CD4-positive, alpha-beta T cell treated with Interferon alpha-2 for 1 hour (primary cell): ENCODE measurements around the gene KRTAP5-6.
A peak's percentile ranks its signal among the peaks of the same experiment; 100 is the strongest.
"Not testable (repeated sequence)": the region's sequence is repeated elsewhere in the genome, so short reads cannot be mapped to it uniquely, and the experiment has no call there.

Source experiments
- DNase-seq, 2 donors: peaks; one replicate each; pipeline ENCODE4 v3.0.0-alpha.2; 2020 to 2022

The KRTAP5-6 gene

GRCh38 chr11:1683904-1684572 is 13.0 kb upstream of the KRTAP5-6 start:
- DNase-seq, result not testable (repeated sequence)

DNA sequence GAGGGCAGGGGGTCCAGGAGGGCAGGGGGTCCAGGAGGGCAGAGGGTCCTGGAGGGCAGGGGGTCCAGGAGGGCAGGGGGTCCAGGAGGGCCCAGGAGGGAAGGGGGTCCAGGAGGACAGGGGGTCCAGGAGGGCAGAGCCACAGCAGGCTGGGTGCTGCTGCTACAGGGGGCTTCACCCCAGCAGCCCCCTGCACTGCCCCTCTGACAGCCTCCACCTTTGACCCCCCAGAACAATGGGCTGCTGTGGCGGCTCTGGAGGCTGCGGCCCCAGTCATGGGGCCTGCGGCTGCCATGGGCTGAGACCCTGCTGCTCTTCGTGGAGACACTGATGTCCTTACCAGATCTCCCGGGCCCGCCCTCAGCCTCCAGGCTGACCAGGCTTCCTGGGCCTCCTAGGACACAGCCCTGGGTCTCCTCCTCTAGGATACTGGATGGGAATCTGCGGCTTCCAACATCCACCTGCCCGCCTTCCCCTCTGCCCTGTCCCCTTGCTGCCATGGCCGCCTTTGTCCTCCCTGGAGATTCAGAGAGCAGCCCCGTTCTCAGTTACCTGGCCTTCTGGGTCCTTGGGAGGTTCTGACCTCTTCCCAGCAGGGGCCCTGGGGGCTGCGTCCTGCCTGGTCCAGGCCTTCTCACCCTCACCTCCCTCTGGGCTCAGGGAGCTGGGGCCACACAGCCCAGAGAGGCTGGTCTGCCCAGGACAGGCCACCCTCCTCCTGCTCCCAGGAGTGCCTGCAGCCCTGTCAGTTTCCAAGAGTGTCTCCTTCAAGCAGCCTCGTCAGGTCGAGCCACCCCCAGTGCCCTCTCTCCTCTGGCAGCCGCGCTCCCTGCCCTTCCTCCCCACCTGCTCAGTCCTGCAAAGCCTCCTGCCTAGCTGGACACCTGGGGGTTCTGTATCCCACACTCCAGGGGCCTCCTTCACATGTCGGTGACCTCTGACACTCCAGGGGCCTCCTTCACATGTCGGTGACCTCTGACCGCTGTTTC is 11.8 kb upstream of the KRTAP5-6 start:
- DNase-seq, result not testable (repeated sequence)

DNA sequence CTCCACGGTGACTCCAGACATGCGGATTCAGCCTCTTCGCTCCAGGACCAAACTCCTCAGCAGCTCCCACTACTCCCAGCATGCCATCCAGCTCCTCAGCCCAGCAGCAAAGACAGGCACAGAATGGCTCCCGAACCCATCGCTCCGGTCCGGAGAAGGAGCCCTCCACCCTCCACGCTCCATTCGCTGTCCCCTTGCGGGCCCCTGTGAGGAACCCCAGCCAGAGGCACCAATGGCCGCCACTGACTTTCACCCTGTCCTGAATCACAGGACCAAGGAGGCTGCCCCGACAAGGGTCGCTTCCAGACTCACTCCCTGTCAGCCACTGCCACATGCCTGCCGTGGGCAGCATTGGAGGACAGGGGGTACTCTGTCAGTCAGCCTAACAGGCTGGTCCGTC is 10.8 kb upstream of the KRTAP5-6 start:
- DNase-seq, result not testable (repeated sequence)

GRCh38 chr11:1688336-1688947 is 8.6 kb upstream of the KRTAP5-6 start:
- DNase-seq, result not testable (repeated sequence)

DNA sequence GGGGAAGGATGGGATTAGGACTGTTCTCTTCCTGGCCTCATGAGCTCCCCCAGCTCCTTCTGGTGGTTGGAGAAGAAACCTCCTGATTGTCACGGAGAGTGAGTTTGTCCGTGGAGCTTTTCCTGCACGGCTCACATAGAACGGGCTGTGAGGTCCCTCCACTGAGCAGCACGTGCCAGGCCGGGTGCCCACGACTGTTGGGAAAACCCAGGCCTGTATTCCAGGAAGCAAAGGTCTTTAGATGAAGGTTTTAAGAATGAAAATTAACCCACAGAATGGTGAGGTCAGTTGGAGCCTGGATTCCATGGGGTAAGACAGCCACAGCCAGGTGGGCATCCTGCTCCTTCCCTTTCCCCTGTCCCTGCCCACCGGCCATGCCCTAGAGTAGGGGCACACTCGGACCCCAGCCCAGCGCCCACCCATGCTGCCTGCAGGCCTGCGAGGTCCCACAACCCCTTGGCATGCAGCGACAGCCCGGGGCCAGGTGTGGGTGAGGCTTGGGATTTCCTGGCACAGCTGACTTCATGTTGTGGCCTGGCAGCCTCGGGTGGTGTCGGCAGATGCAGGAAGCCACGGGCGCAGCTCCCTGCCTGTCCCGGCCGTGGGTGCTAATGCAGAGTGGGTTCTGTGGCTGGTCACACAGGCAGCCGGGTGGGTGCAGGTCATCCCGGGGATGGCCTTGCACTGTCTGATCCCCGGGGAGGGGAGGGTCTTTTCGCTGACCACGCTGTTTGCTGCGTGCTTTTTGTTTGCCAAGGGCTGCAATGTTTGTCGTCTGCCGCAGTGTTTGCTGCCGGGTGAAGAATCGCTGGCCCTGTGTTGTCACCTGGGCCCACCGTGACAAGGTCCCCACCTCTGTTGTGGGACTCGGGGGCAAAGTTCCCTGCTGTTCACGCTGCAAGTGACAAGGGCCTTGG is 7.5 kb upstream of the KRTAP5-6 start:
- not testable (repeated sequence) for DNase-seq

DNA sequence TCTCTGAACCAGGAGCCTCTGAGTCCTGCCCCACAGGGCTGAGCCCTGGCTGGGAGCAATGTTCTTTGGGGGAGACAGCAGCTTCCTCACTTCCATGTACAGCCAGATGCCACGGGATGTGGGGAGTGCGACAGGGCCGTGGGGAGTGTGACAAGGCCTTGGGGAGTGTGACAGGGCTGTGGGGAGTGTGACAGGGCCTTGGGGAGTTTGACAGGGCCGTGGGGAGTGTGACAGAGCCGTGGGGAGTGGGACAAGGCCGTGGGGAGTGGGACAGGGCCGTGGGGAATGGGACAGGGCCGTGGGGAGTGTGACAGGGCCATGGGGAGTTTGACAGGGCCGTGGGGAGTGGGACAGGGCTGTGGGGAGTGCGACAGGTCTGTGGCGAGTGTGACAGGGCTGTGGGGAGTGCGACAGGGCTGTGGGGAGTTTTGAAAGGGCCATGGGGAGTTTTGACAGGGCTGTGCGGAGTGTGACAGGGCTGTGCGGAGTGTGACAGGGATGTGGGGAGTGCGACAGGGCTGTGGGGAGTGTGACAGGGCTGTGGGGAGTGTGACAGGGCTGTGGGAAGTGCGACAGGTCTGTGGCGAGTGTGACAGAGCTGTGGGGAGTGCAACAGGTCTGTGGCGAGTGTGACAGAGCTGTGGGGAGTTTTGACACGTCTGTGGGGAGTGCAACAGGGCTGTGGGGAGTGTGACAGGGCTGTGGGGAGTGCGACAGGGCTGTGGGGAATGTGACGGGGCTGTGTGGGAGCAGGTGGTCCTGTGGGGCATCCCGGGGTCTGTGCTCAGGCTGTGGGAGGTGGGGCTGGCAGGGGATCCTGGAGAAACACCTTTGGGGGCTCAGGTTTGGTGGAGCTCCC is 6.6 kb upstream of the KRTAP5-6 start:
- no peak for DNase-seq

GRCh38 chr11:1691026-1691877 is 5.7 kb upstream of the KRTAP5-6 start:
- no peak for DNase-seq

DNA sequence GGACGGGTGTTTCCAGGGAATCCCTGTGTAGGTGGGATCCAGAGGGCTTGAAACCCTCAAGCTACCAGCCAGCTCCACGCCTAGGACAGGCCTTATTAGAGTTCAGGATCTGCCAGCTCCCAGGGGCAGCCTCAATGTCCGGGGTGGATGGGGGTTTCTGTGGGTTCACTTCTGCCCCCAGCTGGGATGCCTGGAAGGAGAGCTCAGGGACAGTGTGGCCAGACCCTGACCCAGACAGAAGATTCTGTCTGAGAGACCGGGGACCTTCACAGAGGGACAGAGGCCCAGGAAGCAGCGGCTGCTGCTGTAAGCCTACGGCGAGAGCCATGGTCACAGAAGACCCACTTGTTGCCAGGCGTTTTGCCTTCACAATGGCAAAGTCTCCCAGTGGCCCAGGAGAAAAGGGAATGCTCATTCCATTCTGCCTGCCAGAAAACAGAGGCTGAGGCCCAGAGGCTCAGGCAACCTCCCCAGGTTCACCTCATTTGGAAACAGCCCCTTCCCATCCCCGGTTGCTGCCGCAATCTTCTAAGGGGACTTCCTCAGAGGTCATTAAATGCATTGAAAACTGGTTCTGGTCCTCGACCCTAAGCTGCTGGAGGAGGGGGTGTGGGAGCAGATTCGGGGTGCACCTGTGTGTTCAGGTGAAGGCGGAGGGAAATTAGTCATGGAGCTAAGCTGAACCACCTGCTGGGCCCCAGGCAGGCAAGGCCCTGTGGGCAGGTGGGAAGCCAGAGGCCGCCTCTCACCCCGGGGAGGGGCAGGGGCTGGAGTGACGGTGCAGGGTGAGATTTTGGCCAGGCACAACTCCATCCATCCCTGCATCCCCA is 4.9 kb upstream of the KRTAP5-6 start:
- DNase-seq, result no peak

DNA sequence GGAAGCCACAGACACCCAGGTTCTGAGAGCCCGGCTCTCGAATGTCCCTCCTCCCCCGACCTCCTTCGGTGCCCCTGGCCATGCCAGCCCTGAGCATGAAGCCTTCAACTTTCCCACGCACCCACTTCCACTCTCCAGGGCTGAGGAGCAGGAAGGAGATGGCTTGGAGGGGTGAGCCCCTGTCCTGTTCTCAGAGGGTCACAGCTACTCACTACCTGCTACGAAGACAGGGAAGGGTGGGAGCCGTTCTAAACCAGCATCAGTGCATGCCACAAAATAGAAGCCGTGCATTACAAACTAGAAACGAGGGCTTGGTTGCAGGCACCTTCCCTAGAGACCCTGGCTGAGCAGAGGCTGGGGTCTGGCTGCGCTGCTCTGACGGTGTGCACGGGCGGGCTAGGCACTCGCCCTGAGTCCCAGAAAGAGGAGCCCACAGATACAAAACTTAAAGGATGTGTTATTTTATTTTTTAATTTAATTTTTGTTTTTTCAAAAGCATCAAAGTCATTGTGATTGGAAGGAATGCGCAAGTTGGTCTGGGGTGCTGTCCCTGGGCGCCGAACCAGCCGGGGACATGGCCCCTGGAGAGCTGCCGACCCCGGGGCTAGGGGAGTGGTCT is 4.2 kb upstream of the KRTAP5-6 start:
- DNase-seq, result no peak

- DNase-seq, result peak; percentile 61 to 72
These were observed 3.5 kb upstream of the KRTAP5-6 start for GRCh38 chr11:1693327-1694063.

DNA sequence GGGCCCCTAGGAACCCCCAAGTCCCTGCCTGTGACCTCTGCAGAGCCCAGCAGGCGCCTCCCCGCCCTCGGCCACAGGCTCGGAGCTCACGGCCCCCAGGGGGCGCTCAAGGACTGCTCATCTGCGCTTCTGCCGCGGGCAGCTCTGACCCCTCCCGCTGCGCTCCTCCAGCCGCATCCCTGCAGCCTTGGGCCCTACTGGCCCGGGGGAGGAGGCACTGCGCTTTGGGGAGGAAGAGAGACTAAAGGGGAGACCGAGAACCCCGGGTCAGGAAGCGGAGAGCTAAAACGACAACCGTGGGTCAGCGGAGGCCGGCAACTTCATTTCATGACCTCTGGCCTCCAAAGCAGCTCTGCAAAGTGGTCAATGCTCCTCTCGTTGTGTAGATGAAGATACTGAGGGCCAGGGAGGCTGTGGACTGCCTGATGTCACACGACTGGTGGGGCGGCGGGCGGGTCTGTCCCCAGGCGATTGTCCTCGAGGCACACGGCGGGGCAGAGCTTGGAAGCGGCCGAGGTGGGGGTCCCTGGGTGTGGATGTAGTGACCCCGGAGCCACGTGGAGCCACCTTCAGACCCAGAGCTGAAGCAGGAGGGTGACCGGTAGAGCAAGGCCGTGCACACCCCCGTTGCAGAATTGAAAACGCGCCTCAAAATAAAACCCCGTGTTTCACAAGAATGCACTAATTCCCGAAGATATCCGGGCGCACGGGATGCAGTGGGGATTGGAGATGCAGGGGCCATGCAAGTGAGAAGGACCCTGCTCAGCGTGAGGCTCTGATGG is 2.7 kb upstream of the KRTAP5-6 start:
- peak; percentile 76 to 80 for DNase-seq

DNA sequence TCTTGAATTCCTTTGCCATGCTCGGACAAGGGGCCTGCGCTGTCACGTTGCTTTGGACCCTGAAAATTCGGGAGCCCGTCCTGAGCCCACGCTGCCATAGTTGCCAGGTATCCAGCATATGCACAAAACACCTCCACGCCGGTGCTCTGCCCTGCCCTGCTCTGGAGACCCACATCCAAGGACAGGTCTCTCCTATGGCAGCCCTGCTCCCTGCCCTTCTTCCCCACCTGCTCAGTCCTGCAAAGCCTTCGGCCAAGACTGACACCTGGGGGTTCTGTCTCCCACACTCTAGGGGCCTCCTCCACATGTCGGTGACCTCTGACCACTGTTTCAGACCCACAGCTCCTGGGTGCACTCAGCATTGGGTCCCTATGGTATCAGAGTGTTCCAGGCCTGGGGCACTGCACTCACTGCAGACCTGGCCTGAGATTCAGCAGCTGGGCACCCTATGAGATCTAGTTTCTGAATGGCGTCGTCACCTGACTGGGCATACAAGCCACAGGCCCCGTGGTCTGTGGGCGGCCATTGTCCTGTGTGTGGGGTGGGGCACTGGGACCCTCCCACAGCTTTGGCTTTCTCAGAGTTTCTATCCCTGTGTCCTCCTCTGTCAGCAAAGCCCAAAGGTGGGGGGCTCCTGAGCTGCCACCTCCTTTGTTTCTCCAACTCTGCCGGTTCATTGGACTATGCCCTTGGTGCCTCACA is 2.0 kb upstream of the KRTAP5-6 start:
- no peak for DNase-seq

- DNase-seq, result no peak
These were observed 1.4 kb upstream of the KRTAP5-6 start for GRCh38 chr11:1695548-1696108.

DNA sequence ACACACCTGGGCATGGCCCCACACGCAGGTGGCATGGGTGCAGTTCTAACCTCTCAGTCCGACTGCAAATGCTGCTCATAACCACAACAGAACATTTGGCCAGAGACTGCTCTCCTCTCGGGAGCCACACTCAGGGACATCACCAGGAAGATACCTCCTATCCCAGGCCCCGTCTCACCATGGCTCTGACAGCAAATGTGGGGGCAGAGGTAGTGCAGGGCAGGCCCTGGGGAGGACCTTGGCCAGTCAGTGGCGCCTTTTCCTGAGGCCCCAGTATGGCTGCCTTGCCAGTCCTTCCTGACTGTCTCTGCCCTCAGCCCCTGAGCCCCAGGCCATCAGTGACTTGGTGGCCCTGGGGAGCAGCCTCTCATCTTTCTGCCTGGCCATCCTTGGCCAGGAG is 2.8 kb downstream of the KRTAP5-6 start:
- DNase-seq, result no peak

GRCh38 chr11:1701091-1701807 is 4.3 kb downstream of the KRTAP5-6 start:
- no peak for DNase-seq

DNA sequence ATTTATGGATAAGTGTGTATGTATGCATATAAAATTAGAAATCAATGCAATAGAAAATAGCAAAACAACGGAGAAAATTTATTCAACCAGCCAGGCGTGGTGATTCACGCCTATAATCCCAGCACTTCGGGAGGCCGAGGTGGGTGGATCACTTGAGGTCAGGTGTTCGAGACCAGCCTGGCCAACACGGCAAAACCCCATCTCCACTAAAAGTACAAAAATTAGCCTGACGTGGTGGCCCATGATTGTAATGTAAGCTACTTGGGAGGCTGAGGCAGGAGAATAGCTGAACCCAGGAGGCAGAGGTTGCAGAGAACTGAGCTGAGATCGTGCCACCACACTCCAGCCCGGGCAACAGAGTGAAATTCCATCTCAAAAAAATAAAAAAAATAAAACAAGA is 5.5 kb downstream of the KRTAP5-6 start:
- no peak for DNase-seq
